HT1080 (cell line): ENCODE measurements around the gene ZNF69. TPM values are rescaled to one million over a fixed set of nuclear protein-coding genes. Genes with fewer than 3 reads are reported as not detected.
A peak's percentile ranks its signal among the peaks of the same experiment; 100 is the strongest.
"Not testable (repeated sequence)": the region's sequence is repeated elsewhere in the genome, so short reads cannot be mapped to it uniquely, and the experiment has no call there.

Experiments used
- DNase-seq: peaks from one replicate; pipeline ENCODE4 v3.0.0-alpha.2; 2015; ENCODE audit warnings: low read depth
- total RNA-seq: library from RNA; depleted of rRNA; stranded (reverse); fragments of >200 nt; shearing (Covaris generic); gene quantifications from 2 replicates; pipeline ENCODE4 v1.2.3, GENCODE V29; 2014

The ZNF69 gene
- total RNA-seq, 1 experiment from 2014 or later, result not detected

DNA sequence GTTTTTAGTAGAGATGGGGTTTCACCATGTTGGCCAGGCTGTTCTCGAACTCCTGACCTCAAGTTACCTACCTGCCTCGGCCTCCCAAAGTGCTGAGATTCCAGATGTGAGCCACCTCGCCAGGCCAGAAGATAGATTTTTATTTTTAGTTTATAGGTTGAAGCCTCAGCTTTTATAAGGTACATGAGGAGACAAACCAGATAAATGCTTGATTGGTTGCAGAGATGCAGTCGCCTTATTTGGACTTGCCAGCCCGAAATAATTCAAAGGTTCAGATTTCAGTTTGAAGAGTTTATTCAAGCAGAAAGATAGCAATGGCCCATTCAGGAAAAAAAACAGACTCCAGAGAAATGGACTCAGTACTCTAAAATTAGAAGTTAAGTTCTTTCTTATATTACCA lies 3.1 kb downstream of the ZNF69 start:
- DNase-seq, result no peak

- DNase-seq, result no peak
Observed at GRCh38 chr19:11894851-11895250, 7.3 kb downstream of the ZNF69 start.

- no peak for DNase-seq
Observed at GRCh38 chr19:11902228-11902627, 14.6 kb downstream of the ZNF69 start.

GRCh38 chr19:11905928-11906327 lies 18.3 kb downstream of the ZNF69 start:
- DNase-seq, result no peak

- not testable (repeated sequence) for DNase-seq
Observed at GRCh38 chr19:11911937-11912336, 24.4 kb downstream of the ZNF69 start.

GRCh38 chr19:11914417-11915051 lies 27.0 kb downstream of the ZNF69 start:
- DNase-seq, result not testable (repeated sequence)

- no peak for DNase-seq
Observed at GRCh38 chr19:11921852-11922495, 34.4 kb downstream of the ZNF69 start.

DNA sequence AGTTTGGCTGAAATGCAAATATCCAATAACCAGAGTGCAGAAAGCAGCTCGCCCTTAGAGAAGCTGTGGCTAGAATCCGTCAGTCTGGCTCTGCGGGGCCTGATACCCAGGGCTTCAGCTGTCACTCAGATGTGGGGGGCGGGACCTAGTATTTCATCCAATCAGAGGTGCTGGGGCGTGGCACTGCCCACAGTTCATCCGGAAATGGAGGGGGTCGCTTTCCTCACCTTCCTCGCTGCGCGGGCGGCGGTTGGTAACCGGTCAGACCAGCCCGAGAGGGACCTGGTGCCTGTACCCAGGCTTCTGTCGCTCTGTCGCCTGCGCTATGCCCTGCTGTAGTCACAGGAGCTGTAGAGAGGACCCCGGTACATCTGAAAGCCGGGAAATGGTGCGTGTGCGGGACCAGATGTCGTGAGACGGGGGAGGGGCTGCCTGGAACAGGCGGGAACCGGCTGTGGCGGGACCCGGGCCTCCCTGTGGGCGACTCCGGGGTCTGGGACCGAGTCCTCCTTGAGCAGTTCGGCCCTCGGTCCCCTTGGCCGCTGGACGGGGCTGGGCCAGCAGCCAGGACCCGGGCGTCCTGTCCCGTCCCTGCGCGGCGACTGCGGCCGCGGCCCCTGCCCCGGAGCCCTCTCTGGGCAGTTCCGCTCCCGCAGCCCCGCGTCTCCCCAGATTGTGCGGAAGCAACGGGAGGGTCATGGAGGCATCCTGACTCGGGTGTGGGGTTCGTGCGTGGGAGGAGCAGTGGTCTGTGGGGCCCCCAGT lies 37.5 kb downstream of the ZNF69 start, which contains the start of gene ZNF700:
ZNF700 (plus strand) TSS at position 222 of the 765 bp plus-strand sequence; CDS start at position 326, 104 bp downstream.
- DNase-seq, result peak; percentile 88

GRCh38 chr19:11925651-11926187 lies 38.1 kb downstream of the ZNF69 start:
- not testable (repeated sequence) for DNase-seq

DNA sequence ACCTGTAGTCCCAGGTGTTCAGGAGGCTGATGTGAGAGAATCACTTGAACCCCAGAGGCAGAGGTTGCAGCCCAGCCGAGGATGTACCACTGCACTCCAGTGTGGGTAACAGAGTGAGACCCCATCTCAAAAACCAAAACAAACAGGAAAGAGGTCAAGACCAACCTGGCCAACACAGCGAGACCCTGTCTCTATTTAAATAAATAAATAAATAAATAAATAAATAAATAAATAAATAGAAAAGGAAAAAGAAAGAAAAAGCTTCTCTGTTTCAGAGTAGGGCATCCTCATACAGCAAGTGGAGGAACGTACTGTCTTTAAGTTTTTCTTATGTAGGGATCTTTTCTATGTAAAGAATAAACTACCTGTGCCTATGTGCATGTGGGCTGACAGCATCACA lies 39.6 kb downstream of the ZNF69 start:
- no peak for DNase-seq

GRCh38 chr19:11931051-11931450 lies 43.5 kb downstream of the ZNF69 start:
- DNase-seq, result peak; percentile 44

GRCh38 chr19:11931513-11931912 lies 43.9 kb downstream of the ZNF69 start:
- no peak for DNase-seq

DNA sequence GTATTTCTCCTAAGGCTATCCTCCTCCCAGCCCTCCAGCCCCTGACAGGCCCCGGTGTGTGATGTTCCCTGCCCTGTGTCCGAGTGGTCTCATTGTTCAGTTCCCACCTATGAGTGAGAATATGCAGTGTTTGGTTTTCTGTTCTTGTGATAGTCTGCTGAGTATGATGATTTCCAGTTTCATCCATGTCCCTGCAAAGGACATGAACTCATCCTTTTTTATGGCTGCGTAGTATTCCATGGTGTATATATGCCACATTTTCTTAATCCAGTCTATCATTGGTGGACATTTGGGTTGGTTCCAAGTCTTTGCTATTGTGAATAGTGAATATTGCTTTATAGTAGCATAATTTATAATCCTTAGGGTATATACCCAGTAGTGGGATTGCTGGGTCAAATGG lies 48.2 kb downstream of the ZNF69 start:
- not testable (repeated sequence) for DNase-seq

DNA sequence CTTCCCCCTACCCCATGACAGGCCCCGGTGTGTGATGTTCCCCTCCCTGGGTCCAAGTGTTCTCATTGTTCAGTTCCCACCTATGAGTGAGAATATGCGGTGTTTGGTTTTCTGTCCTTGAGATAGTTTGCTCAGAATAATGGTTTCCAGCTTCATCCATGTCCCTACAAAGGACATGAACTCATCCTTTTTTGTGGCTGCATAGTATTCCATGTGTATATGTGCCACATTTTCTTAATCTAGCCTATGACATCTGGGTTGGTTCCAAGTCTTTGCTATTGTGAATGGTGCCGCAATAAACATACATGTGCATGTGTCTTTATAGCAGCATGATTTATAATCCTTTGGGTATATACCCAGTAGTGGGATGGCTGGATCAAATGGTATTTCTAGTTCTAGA lies 50.8 kb downstream of the ZNF69 start:
- DNase-seq, result not testable (repeated sequence)

GRCh38 chr19:11941361-11941887 lies 53.8 kb downstream of the ZNF69 start:
- not testable (repeated sequence) for DNase-seq

DNA sequence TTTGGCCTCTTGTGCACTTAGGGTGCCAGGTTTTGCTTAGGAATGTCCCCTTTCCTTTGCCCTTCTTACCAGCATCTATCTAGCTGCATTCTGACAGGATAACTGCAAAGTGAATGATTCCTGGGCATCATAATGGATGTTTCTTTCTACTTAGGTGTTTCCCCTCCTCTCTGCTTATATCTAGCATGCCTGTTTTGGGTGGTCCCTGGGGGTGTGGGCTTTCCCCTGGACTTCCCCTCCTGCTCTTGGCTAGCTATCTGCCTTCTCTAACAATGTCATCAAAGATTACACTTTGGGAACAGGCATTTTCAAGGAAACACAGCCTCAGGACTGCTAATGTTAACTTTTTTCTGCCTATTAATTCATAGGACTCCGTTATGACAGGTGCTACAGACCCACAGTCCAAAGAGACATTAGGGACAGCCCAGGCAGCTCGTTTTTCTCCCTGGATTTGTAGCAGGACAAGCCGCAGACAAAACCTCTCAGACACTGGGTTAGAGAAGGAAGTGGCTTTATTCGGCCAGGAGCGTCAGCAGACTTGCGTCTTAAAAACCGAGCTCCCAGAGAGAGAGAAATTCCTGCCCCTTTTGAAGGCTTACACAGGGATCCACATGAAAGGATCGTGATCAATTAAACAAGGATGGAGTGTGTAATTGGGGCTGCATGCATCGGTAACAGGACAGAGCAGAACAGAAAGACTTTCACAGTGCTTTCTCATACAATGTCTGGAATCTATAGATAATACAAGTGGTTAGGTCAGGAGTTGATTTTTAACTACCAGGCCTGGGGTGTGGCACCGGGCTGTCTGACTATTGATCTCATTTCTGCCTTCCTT lies 54.6 kb downstream of the ZNF69 start:
- DNase-seq, result no peak

GRCh38 chr19:11942843-11943108 lies 55.2 kb downstream of the ZNF69 start:
- no peak for DNase-seq

DNA sequence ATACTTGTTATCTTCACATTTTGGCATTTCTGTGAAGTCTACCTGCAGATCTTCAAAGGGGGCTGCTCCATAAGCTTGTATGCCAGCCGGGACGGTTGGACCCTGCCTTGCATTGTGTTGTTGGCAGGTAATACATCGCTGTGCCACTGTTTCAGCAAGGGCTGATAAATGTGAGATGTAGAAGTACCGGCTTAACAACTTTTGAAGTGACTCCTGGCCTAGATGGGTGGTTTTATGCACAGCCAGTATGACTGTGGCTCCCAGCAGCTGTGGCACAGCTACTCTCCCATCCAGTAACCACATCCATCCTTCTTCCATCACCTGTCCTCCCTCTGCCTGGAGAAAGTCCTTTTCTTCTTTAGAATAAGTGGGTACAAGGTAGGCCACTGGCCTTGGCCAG lies 57.1 kb downstream of the ZNF69 start:
- DNase-seq, result no peak

DNA sequence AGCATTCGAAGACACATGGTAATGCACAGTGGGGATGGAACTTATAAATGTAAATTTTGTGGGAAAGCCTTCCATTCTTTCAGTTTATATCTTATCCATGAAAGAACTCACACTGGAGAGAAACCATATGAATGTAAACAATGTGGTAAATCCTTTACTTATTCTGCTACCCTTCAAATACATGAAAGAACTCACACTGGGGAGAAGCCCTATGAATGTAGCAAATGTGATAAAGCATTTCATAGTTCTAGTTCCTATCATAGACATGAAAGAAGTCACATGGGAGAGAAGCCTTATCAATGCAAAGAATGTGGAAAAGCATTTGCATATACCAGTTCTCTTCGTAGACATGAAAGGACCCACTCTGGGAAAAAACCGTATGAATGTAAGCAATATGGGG lies 61.1 kb downstream of the ZNF69 start:
- no peak for DNase-seq

- no peak for DNase-seq
Observed at GRCh38 chr19:11949201-11949600, 61.6 kb downstream of the ZNF69 start.

GRCh38 chr19:11949614-11950080 lies 62.1 kb downstream of the ZNF69 start:
- DNase-seq, result not testable (repeated sequence)
